ENCODE measurements around the gene MAGOHB. TPM values are rescaled to one million over a fixed set of nuclear protein-coding genes. Genes with fewer than 3 reads are reported as not detected.

MAGOHB gene
- total RNA-seq, 1 experiment from 2014 or later: 64.5 TPM

- Mint-ChIP-seq H3K4me1 (peaks cover 16% of the 10 kb centered on the region in 2 experiments), H3K27ac (no peak overlapping the region), H3K9me3 (no peaks in the 10 kb centered on the region), H3K36me3 (ENCODE audit: insufficient read depth in 1 of 3, low read depth in 3 of 3) (peaks cover 0 to under 1% (median 0%) of the 10 kb centered on the region in 3 experiments; a peak in 2 of 7 replicates), H3K27me3 (ENCODE audit: low read depth) (no peaks in the 10 kb centered on the region), H3K4me3 (no peak overlapping the region)
- H3T11ph ChIP-seq (ENCODE audit: low read length): no peak overlapping the region
- H2BK5ac ChIP-seq (ENCODE audit: insufficient read length, low read length): no peak overlapping the region
- H3K9me3 ChIP-seq (ENCODE audit: control insufficient read depth, low read depth, low read length): no peaks in the 10 kb centered on the region
- no peak overlapping the region for H3K9ac ChIP-seq (ENCODE audit: extremely low read depth, insufficient read length, low read length)
- H3K4ac ChIP-seq (ENCODE audit: low read depth, low read length): no peak overlapping the region
- H3K23me2 ChIP-seq (ENCODE audit: insufficient read length, low read depth, low read length, poor library complexity, severe bottlenecking): no peaks in the 10 kb centered on the region
- no peak overlapping the region for H2AFZ ChIP-seq (ENCODE audit: low read length)
- no peaks in the 10 kb centered on the region for H3K79me2 ChIP-seq (ENCODE audit: insufficient read depth, low read length)
- H3K4me1 ChIP-seq (ENCODE audit: insufficient read depth, low read length): no peaks in the 10 kb centered on the region
- H2BK12ac ChIP-seq (ENCODE audit: insufficient read length, low read depth, low read length): no peak overlapping the region
- no peaks in the 10 kb centered on the region for H3K79me1 ChIP-seq (ENCODE audit: insufficient read depth, low read depth, low read length, poor library complexity, severe bottlenecking)
- H4K91ac ChIP-seq (ENCODE audit: insufficient read length, low read depth, low read length): no peak overlapping the region
- DNase-seq: no peak
- H2AK5ac ChIP-seq (ENCODE audit: insufficient read length, low read length): no peak overlapping the region
- H3K4me2 ChIP-seq (ENCODE audit: insufficient read depth, insufficient read length, low read length): no peak overlapping the region
- no peak overlapping the region for H3K14ac ChIP-seq (ENCODE audit: insufficient read depth, low read length)
- H3K27ac ChIP-seq (ENCODE audit: insufficient read length, low read depth, low read length): no peak overlapping the region
- H4K8ac ChIP-seq (replicated peaks; ENCODE audit: insufficient read length, low read depth, low read length): no peak overlapping the region
- TF ChIP-seq CTCF (conservative IDR thresholded peaks at IDR 0.05): no peak
- H3K23ac ChIP-seq (ENCODE audit: insufficient read length, low read depth, low read length): no peak overlapping the region
- H2BK20ac ChIP-seq (ENCODE audit: low read depth, low read length, poor library complexity, severe bottlenecking): no peak overlapping the region
- H4K20me1 ChIP-seq (ENCODE audit: control insufficient read depth, insufficient read depth, insufficient read length): no peaks in the 10 kb centered on the region
- H2BK120ac ChIP-seq (ENCODE audit: low read depth, low read length, poor library complexity, severe bottlenecking): no peak overlapping the region
- H3K27me3 ChIP-seq (ENCODE audit: insufficient read depth, low read length): no peaks in the 10 kb centered on the region
- no peak overlapping the region for H3K18ac ChIP-seq (ENCODE audit: insufficient read length, low read depth, low read length)
- no peak overlapping the region for H3K56ac ChIP-seq (ENCODE audit: insufficient read length, low read depth, low read length)
- H4K5ac ChIP-seq (ENCODE audit: insufficient read length, low read depth, low read length): no peak overlapping the region
- no peak overlapping the region for H2BK15ac ChIP-seq (ENCODE audit: low read depth, low read length)
Observed at GRCh38 chr12:10632226-10632625, 18.8 kb upstream of the MAGOHB start.
